ENCODE data around the gene SEMA3E.
A peak's percentile ranks its signal among the peaks of the same experiment; 100 is the strongest.

SEMA3E gene

GRCh38 chr7:83689855-83690254 lies 40.9 kb upstream of the SEMA3E start:
- Histone ChIP-seq H3K4me1 (ENCODE audit: low read length) (no peaks in the 10 kb centered on the region), H2AFZ (ENCODE audit: low read depth, low read length) (no peak overlapping the region), H3K4me2 (ENCODE audit: low read length) (no peak overlapping the region)

GRCh38 chr7:83686416-83686815 lies 37.5 kb upstream of the SEMA3E start:
- Histone ChIP-seq H3K36me3 (replicated peaks; ENCODE audit: low read depth, low read length) (no peaks in the 10 kb centered on the region), H3K4me3 (ENCODE audit: low read length) (no peak overlapping the region), H3K27me3 (ENCODE audit: low read depth, low read length) (no peaks in the 10 kb centered on the region), H3K9me3 (ENCODE audit: insufficient read depth, low read length) (no peaks in the 10 kb centered on the region), H3K9ac (ENCODE audit: low read length) (no peak overlapping the region), H3K4me2 (ENCODE audit: low read length) (no peak overlapping the region), H3K79me2 (ENCODE audit: low read length) (no peaks in the 10 kb centered on the region), H2AFZ (ENCODE audit: low read depth, low read length) (no peak overlapping the region), H4K20me1 (ENCODE audit: insufficient read depth, low read length) (no peaks in the 10 kb centered on the region), H3K4me1 (ENCODE audit: low read length) (peaks cover 2% of the 10 kb centered on the region; the same call in 1 of the 2 replicates), H3K27ac (ENCODE audit: low read length) (no peak overlapping the region)
- TF ChIP-seq EZH2phosphoT487 (IDR thresholded peaks at IDR 0.05; ENCODE audit: low read depth) (no peak), CTCF (IDR thresholded peaks at IDR 0.05; ENCODE audit: low read depth, low read length) (no peak)

More at GRCh38 chr7:83689855-83690254, 40.9 kb upstream of the SEMA3E start:
- Histone ChIP-seq H3K36me3 (replicated peaks; ENCODE audit: low read depth, low read length) (no peaks in the 10 kb centered on the region), H3K79me2 (ENCODE audit: low read length) (no peaks in the 10 kb centered on the region), H3K4me3 (ENCODE audit: low read length) (no peak overlapping the region), H3K9ac (ENCODE audit: low read length) (no peak overlapping the region), H3K27me3 (ENCODE audit: low read depth, low read length) (no peaks in the 10 kb centered on the region), H3K9me3 (ENCODE audit: insufficient read depth, low read length) (no peaks in the 10 kb centered on the region), H3K27ac (ENCODE audit: low read length) (no peak overlapping the region), H4K20me1 (ENCODE audit: insufficient read depth, low read length) (no peaks in the 10 kb centered on the region)
- TF ChIP-seq EZH2phosphoT487 (IDR thresholded peaks at IDR 0.05; ENCODE audit: low read depth) (no peak), CTCF (IDR thresholded peaks at IDR 0.05; ENCODE audit: low read depth, low read length) (no peak)

GRCh38 chr7:83684928-83685327 lies 36.0 kb upstream of the SEMA3E start:
- Histone ChIP-seq H3K27me3 (ENCODE audit: low read depth, low read length) (no peaks in the 10 kb centered on the region), H4K20me1 (ENCODE audit: insufficient read depth, low read length) (no peaks in the 10 kb centered on the region), H3K4me1 (ENCODE audit: low read length) (peaks cover 6% of the 10 kb centered on the region; the same call in 1 of the 2 replicates), H3K36me3 (replicated peaks; ENCODE audit: low read depth, low read length) (no peaks in the 10 kb centered on the region), H2AFZ (ENCODE audit: low read depth, low read length) (no peak overlapping the region), H3K9me3 (ENCODE audit: insufficient read depth, low read length) (no peaks in the 10 kb centered on the region), H3K4me3 (ENCODE audit: low read length) (no peak overlapping the region), H3K9ac (ENCODE audit: low read length) (no peak overlapping the region), H3K79me2 (ENCODE audit: low read length) (no peaks in the 10 kb centered on the region), H3K4me2 (ENCODE audit: low read length) (no peak overlapping the region), H3K27ac (ENCODE audit: low read length) (no peak overlapping the region)
- TF ChIP-seq CTCF (IDR thresholded peaks at IDR 0.05; ENCODE audit: low read depth, low read length) (no peak), EZH2phosphoT487 (IDR thresholded peaks at IDR 0.05; ENCODE audit: low read depth) (no peak)

DNA sequence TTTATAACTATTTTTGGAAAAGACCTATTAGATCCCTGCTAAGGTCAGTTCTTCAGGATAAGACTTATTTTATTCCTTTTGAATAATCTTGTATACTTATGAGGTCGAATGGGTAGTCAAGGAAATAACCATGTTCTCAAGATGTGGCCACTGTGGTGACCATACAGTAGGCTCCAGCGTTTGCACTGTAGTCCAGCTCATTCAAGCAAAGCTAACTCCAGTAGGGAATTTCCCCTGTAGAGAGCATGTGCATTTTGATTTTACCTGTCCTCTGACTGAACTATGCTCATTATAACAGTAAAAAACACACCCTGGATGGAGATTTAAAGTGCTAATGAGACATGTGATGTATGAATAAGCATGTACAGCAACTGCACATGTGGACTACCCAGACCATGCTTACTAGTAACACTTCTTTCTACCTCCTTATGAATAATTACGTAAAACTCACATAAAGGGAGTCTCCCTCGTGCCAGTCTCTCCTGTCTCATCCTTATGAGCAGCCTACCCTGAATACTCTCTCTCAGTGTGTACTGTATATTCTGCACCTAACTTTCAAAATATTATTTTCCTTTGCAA lies 32.4 kb upstream of the SEMA3E start:
- peak overlapping the region; percentile 19; the same call in 1 of the 2 replicates for H3K4me2 ChIP-seq (ENCODE audit: low read length)
- no peak overlapping the region for H2AFZ ChIP-seq (ENCODE audit: low read depth, low read length)
- no peak overlapping the region for H3K27ac ChIP-seq (ENCODE audit: low read length)
- H3K4me3 ChIP-seq (ENCODE audit: low read length) = no peak overlapping the region
- H3K4me1 ChIP-seq (ENCODE audit: low read length) = peaks cover 6% of the 10 kb centered on the region; the same call in 1 of the 2 replicates
- TF ChIP-seq CTCF (IDR thresholded peaks at IDR 0.05; ENCODE audit: low read depth, low read length) = no peak
- TF ChIP-seq EZH2phosphoT487 (IDR thresholded peaks at IDR 0.05; ENCODE audit: low read depth) = no peak
- no peaks in the 10 kb centered on the region for H3K27me3 ChIP-seq (ENCODE audit: low read depth, low read length)
- no peaks in the 10 kb centered on the region for H3K79me2 ChIP-seq (ENCODE audit: low read length)
- no peaks in the 10 kb centered on the region for H4K20me1 ChIP-seq (ENCODE audit: insufficient read depth, low read length)
- H3K9me3 ChIP-seq (ENCODE audit: insufficient read depth, low read length) = no peaks in the 10 kb centered on the region
- no peak overlapping the region for H3K9ac ChIP-seq (ENCODE audit: low read length)
- no peaks in the 10 kb centered on the region for H3K36me3 ChIP-seq (replicated peaks; ENCODE audit: low read depth, low read length)
